ENCODE measurements around the gene CYGB.

Gene CYGB

DNA sequence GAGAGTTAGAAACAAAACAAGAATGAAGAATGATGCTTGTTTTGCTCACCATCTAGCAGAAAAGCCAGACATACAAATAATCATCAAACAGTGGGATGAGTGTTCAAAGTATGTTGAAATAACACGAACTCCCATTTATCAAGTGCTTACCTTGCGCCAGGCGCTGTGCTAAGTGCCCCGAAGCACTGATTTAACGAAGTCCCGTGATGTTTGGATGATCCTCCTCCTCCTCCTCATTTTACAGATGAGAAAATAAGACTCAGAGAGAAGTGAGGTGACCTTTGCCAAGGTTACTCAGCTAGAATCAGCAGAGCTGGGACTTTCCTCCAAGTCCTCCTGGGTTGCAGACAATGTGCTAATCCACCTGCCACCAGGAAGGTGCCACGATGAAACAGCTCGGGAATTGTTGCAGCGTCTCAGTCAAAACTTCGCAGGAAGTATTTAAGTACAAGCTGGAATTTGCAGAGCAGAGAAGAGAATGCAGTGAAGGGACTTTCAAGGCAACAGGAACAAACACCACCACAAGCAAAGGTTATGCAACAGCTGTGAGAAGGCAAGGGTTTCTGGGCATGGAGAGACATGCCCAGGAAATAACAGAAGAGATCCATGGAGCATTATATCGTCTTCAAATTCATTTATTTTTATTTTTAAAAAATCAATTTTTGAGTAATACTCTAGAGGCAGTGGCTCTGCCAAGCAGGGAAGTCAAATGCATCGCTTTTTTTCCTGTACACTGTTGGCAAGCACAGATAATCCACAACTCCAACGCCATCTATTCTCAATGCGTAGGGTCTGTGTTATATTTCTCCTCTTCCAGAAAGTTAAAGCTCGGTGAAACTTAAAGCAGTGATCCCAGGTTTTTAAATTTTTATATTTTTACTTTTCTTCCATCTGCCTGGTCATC, 13.5 kb upstream of the CYGB start:
- no peak for DNase-seq (ENCODE audit: low spot score)

DNA sequence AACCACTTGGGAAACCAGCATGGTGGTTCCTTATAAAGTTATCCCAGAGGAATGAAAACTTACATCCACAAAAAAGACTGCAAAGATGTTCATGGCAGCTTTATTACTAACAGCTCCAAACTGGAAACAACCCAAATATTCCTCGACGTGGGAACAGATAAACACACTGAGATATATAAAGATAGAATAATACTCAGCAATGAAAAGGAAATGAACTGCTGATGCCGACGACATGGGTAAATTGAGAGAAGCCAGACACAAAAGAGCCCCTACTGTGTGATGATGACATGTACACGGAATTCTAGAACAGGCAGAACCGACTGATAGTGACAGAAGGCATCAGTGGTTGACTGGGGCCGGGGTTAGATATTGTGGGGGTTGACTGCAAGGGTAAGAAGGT, 12.0 kb upstream of the CYGB start:
- DNase-seq (ENCODE audit: low spot score) = no peak

GRCh38 chr17:76549215-76549518, 11.7 kb upstream of the CYGB start:
- no peak for DNase-seq (ENCODE audit: low spot score)

DNA sequence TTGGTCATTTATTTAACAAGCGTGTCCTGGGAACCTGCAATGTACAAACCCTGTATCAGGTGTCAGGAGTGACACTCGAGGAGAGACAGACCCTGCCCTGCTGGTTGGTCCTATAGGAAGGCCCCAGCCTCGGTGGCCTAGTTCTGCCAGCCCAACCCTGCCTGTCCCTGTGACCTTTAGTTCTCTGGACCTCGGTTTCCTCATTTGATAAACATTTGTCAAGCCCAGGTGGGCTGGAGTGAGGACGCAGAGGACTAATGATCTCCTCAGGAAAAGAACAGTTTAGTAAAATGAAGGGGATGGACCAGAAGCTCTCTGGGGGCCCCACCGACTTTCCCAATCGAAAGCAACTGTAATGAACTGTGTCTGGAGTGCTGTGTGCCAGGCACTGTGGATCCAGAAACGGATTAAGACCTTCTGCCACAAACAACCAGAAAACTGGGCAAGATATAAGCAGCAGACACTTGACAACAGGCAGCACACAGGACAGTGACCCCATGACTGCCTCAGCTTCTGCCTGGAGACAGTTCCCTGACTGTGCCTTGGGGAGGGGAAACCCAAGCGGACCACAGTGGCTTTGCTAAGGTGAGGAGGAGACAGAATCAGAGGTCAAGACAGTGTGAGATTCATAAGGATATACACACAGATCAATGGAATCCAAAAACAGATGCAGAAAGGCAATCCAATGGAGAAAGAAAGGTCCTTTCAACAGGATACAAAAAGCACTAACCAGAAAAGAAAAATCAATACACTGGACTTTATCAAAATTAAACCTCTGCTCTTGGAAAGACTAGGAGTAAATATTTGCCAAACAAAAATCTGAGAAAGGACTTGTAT, 11.1 kb upstream of the CYGB start:
- no peak for DNase-seq (ENCODE audit: low spot score)

- DNase-seq (ENCODE audit: low spot score) = no peak
Observed at GRCh38 chr17:76547642-76548202, 10.2 kb upstream of the CYGB start.

DNA sequence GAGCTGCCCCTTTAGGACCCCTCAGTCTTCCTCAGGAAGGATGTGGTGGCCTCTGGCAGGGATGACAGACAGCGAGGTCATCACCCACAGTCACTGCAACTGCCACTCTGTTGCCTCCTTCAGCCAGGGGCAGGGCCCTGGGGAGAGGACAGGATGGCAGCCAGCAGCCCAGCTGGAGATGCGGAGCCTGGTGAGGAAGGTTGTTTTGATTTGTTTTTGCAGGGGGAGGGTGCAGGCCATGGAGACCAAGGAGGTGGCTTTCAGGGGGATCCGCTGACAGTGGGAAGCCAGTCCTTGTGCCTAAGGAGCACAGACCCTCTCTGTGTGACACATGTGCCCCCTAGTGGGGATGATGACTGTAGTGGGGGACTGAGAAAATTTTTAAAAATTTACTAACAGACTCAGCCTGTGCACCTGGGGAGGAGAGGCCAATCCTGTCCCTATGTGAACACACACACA, 9.7 kb upstream of the CYGB start:
- DNase-seq (ENCODE audit: low spot score) = peak; percentile 64

GRCh38 chr17:76546556-76547182, 9.2 kb upstream of the CYGB start:
- DNase-seq (ENCODE audit: low spot score) = peak; percentile 32

DNA sequence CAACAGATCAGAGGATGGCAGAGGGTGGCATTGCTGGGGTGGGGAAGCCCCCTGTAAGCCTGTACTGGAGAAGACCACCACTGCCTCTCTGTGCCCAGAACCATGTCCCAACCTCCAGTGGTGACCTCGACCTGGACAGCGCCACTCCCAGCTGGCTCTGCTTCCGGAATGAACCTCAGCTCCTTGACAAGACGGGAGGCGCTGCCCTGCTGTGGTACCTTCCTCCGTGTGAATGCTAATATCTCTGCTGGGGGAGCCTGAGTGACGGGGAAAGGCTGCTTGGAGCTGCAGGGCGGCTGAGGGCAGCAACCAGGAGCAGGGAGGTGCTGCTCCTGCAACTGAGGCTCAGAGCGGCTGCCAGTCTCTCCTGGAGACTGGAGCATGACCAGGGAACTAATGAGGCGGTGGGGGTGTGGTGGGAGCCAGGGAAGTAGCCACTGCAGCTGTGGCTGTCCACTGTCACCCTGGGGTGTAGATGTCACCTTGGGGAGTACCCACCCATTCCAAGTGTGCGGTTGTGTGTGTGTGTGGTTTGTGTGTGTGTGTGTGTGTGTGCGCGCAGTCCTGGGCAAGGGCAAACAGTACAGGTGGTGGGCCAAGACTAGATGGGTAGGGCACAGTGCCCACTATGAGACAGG, 8.5 kb upstream of the CYGB start:
- DNase-seq (ENCODE audit: low spot score) = no peak

DNA sequence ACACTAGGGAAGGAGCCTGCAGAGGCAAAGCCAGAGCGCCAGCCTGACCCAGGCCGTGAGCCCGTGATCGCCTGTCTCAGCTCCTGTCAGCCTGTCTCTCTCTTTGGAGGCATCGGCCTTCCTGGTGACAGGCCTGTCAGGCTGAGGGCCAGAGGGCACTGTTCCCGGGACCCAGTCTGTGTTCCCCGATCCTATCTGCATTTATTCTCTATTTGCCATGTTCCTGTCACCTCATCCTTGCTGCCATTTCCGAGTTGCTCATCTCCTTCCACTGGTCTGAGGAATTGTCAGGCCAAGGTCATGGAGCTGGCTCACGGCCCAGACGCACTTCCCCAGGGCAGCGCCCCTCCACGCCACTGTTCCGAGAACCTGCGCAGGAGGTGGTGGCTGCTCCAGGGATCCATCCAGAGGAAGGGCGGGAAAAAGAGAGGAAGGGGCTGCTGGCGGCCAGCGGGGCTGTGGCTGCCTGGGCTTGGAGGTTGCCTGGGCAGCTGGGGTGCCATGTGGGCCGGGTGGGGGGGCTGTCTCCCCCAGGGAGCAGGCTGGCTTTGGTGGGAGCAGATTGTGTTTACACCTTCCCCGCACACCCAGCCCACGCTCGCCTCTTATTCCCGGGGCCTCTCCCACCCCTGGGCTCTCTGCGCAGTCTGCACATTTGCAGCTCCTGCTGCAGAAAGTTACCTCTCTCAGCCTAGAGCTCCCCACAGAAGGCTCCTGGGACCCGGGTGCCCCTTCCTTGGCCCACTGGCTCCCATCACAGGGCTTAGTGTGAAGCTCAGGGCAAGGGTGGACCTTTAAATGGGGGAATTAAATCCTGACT, 7.2 kb upstream of the CYGB start:
- DNase-seq (ENCODE audit: low spot score) = no peak

DNA sequence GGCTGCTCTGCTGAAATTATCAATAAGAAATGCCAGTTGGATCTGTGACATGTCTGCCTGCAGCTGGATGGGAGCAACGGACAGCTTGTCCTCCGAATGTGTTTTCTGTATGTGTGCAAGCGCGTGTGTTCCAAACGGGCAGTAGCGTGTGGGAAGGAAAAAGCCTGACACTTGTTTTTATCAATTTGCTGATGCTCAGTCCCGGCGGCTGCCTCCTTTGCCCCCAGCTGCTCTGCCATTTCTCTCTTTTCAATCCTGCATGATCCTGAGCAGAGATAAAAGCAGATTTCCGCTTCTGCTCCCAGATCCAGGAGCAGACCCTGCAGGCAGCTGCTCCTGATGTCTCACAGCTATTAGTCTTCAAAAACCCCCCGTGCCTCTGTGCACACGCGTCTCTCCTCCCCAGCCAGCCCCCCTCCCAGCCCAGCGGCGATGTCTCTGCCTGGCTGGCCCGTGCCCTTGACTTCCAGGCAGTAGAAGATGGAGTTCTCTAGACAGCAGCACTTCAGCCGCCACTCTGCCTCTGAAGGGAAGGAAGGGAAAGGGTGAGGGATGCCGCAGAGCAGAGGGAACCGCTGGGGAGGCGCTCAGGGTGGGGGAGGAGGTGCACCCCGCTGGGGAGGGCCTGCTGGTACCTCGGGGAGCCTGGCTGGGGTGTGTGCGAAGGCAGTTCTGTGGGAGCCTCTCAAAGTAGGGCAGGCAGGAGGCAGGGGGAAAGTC, 6.5 kb upstream of the CYGB start:
- no peak for DNase-seq (ENCODE audit: low spot score)

DNA sequence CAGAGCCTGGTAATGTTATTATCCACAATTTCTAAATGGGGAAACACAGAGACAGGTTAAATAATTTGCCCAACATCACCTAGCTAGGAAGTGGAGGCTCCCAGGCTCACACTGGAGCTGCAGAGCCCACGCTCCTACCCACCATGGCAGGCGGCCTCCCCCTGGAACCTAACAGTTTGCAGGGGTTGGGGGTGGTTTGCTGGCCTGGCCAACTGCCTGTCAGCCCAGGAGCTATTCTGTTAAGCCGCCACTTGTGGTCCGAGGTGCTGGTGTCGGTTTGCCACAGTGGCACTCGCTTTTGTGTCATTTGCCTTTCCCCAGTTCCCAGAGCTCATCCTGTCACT, 5.9 kb upstream of the CYGB start:
- no peak for DNase-seq (ENCODE audit: low spot score)

DNA sequence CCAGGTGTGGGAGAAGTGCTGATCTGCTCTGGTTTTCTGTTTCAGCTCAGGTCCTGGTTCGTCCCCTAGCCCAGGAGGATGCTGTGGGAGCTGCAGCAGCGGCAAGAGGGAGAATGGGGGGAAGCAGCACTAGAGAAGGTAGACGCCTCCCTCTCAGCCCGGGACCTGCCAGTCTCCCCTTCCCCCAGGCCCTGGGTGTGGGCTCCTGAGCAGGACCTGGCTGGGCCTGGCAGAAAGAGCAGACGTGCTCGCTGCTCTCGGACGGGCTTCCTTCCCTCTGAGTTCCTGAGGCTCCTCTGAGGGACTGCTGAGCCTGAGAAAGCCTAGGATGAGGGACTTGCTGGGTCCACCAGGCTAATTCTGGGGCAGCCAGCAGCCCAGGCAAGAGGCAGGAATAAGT, 5.5 kb upstream of the CYGB start:
- no peak for DNase-seq (ENCODE audit: low spot score)

DNA sequence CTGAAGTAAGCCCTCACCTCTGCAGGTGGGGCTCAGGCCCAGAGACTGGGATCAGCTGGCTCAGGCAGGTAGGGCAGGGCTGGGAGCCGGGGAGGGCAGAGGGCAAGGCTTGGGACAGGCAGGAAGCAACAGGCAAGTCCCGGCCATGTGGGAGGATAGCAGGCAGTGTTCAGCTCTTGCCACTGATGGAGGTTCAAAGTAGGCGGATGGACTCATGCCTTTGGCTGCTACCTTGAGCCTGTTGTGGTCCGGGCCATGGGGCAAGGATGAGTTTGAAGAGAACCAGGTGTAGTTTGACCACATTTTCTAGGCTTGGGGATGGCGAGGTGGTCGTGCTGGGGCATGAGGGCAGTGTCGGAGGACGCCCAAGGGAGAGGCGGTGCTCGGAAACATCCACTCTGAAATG, 5.1 kb upstream of the CYGB start:
- DNase-seq (ENCODE audit: low spot score) = no peak

DNA sequence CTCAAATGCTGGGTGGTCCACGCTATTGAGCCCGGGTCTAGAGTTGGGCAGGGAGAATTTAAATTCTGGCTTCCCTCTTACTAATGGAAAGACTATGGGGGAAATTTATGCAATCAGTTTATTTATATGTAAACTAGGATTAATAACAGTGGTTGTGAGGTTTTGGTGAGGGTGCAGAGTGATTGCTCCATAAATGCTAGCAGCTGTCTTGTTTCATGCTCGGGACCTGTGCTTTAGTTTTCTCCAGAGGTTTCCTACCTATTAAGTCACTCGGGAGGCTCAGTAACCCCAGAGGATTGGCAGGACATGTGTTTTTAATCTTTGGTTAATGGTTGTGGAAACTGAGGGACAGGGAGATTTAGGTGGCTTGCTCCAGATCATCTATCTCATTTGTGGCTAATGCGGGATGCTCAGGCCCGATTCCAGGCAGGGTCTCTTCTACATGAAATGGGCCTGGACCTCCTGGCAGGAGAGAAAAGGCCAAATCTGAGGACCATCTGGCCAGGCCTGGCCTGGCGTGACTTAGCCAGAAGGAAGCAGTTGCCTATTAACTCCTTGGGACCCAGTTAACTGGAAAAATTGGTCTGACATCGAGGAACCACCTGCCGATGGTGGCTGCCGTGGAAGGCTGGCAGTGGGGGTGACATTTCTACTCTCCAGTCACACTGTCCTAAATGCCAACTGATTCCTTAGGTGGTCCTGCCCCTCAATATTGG, 4.4 kb upstream of the CYGB start:
- no peak for DNase-seq (ENCODE audit: low spot score)

DNA sequence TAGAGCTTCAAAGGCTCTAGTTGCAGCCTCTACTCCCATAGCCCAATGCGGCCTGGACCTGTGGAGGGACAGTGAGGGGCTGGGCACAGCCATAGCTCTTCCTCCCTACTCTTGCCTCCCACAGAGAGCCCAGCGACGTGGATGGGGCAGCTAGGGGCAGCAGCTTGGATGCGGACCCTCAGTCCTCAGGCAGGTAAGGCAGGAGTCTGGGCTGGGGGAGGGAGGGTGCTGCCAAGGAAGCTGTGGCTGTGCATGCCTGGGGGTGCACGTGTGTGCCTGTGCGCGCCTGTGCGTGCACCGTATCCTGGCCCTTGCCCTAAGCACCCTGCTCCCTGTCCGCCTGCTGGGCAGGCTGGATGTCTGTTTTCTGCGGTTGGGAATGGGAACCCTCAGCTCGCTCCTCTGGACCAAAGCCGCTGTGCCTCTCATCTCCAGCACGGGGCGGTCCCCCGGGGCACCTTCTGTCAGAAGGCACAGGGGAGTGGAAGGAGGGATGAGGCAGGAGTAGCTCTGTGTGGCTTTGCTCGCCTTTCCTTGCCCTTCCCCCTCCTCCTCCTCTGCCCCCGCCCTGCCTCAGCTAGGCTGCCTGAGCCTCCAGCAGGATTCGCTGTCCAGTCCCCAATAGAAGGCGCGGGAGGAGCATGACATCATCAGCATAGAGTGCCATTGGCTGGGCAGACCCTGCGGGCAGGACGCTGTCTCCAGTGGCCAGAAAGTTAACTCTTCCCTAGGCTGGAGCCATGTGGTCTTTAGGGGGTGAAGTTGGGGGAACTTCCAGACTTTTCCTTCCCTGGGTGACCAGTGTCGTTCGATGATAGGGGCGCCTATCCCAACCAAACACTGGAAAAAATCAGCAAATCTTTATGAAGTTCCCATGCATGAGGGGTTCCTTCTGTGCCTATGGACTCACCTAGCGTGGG, 3.1 kb upstream of the CYGB start:
- peak; percentile 93 for DNase-seq (ENCODE audit: low spot score)

DNA sequence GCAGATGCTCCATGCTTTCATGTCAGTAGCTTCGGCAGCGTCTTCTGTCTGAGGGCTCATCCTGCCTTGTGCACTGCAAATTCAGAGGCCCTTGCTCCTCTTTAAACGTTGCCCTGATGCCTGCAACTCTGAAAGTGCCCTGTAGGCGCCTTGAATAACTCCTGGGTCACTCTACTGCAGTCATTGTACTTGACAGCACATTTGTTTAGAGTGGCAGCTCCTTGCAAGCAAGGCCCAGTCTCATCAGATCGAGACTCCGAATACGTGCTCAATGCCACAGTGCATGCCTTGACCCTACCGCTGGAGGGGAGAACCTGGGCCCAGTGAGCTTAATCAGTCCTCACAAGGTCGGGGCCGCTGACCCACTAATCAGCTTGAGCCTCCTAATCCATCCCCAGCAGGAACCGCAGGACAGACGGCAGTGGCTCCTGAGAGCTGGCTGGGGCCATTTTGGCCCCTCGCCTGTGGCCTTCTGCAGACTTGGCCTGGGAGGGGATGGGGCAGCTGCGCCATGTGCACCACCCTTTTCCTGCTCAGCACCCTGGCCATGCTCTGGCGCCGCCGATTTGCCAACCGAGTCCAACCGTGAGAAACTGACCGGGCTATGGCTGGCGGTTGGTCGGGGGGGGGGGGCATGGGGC, 2.2 kb upstream of the CYGB start, which contains the start of gene PRCD:
PRCD (plus strand) TSS at position 414 of the 641 bp plus-strand sequence; CDS start at position 512, 98 bp downstream.
- no peak for DNase-seq (ENCODE audit: low spot score)

DNA sequence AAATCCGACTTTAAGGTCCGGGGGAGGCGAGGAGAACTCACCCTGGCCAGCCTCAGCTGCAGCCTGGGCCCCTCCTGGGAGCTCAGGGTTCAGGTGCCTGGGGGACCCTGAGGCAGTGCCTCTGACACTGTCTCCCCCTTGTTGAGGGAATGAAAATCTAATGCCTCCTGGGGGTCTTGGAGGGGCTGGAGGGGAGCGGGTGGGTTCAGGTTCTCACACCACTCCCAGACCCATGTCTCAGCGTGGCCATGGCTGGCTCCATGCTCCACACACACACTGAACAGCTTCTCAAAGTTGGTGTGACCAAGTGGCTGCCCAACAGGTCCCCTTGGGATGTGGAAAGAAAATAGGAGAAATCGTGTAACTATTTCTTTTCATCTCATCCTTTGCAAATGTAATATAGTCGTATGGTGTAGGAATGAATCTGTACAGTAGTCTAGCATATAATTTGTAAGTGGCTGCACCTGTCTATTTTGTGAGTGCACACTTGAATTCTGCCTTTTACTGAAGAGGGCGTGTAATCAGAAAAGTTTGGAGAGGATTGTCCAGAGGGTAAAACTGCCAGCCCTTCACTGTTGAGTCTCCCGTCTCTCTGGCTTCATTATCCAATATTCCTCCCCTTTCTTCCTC, 1.5 kb upstream of the CYGB start:
- DNase-seq (ENCODE audit: low spot score) = no peak

Data from SW480 (cell line).